ENCODE data around the gene CFAP251. TPM values are rescaled to one million over a fixed set of nuclear protein-coding genes. Genes with fewer than 3 reads are reported as not detected.

CFAP251 gene
- total RNA-seq, 2 experiments from 2014 or later: 4.1 to 4.7 TPM

GRCh38 chr12:121943926-121944325, 25.5 kb downstream of the CFAP251 start:
- no TSS peak for BruUV-seq (replicated peaks)
- Histone ChIP-seq H3K36me3 (ENCODE audit: insufficient read depth, low read length) (peaks cover 44% of the 10 kb centered on the region), H3K9me2 (ENCODE audit: insufficient read depth, low read length) (no peaks in the 10 kb centered on the region), H3K4me2 (ENCODE audit: low read length) (no peak overlapping the region), H3K79me2 (ENCODE audit: insufficient read depth, low read depth, low read length) (no peaks in the 10 kb centered on the region), H4K20me1 (ENCODE audit: insufficient read depth, low read length) (no peaks in the 10 kb centered on the region), H3K4me3 (ENCODE audit: low read depth, low read length, poor library complexity, severe bottlenecking) (no peak overlapping the region), H3K9me3 (ENCODE audit: low read length) (peaks cover 10% of the 10 kb centered on the region; the same call in 1 of the 2 replicates), H3K4me1 (ENCODE audit: insufficient read depth, low read length, poor library complexity, severe bottlenecking) (peaks cover 6% of the 10 kb centered on the region), H2AFZ (ENCODE audit: low read length) (no peak overlapping the region), H3K27ac (ENCODE audit: low read depth, low read length, poor library complexity, severe bottlenecking) (no peak overlapping the region)
- POLR2A ChIA-PET: no interaction called here
- intact Hi-C loops (cut with micrococcal nuclease; ENCODE audit: unreplicated experiment): no loop called here
- CTCF ChIA-PET (ENCODE audit: unreplicated experiment): no interaction called here
- TF ChIP-seq CTCF (conservative IDR thresholded peaks at IDR 0.05; ENCODE audit: low read length) (no peak), EZH2phosphoT487 (IDR thresholded peaks at IDR 0.05; ENCODE audit: borderline replicate concordance, low read depth, low read length) (no peak)
- no peak for DNase-seq (ENCODE audit: low spot score)

GRCh38 chr12:121946313-121947025, 28.1 kb downstream of the CFAP251 start:
- Histone ChIP-seq H3K4me1 (ENCODE audit: insufficient read depth, low read length, poor library complexity, severe bottlenecking) (no peaks in the 10 kb centered on the region), H3K27ac (ENCODE audit: low read depth, low read length, poor library complexity, severe bottlenecking) (no peak overlapping the region), H3K9me3 (ENCODE audit: low read length) (peaks cover 10% of the 10 kb centered on the region; the same call in 1 of the 2 replicates), H3K4me2 (ENCODE audit: low read length) (no peak overlapping the region), H2AFZ (ENCODE audit: low read length) (no peak overlapping the region), H4K20me1 (ENCODE audit: insufficient read depth, low read length) (no peaks in the 10 kb centered on the region), H3K4me3 (ENCODE audit: low read depth, low read length, poor library complexity, severe bottlenecking) (no peak overlapping the region), H3K36me3 (ENCODE audit: insufficient read depth, low read length) (peaks cover 36% of the 10 kb centered on the region), H3K9me2 (ENCODE audit: insufficient read depth, low read length) (no peaks in the 10 kb centered on the region), H3K79me2 (ENCODE audit: insufficient read depth, low read depth, low read length) (no peaks in the 10 kb centered on the region)
- DNase-seq (ENCODE audit: low spot score): no peak
- ChIA-PET CTCF (ENCODE audit: unreplicated experiment) (no interaction called here), POLR2A (interaction anchor here (0.5 to 1.0 kb wide), 2 partner anchors 63 to 182 kb away, joined by 3 read pairs; no protein-coding TSS in a partner anchor)
- BruUV-seq (replicated peaks): no TSS peak
- TF ChIP-seq CTCF (conservative IDR thresholded peaks at IDR 0.05; ENCODE audit: low read length) (no peak), EZH2phosphoT487 (IDR thresholded peaks at IDR 0.05; ENCODE audit: borderline replicate concordance, low read depth, low read length) (no peak)
- intact Hi-C loops (cut with micrococcal nuclease; ENCODE audit: unreplicated experiment): no loop called here

- POLR2A ChIA-PET: interaction anchor here (0.6 to 0.9 kb wide), 4 partner anchors 13 to 838 kb away, joined by 3 read pairs; no protein-coding TSS in a partner anchor
- Histone ChIP-seq H2AFZ (ENCODE audit: low read length) (no peak overlapping the region), H3K27ac (ENCODE audit: low read depth, low read length, poor library complexity, severe bottlenecking) (no peak overlapping the region), H3K36me3 (ENCODE audit: insufficient read depth, low read length) (peaks cover 32% of the 10 kb centered on the region), H4K20me1 (ENCODE audit: insufficient read depth, low read length) (no peaks in the 10 kb centered on the region), H3K4me2 (ENCODE audit: low read length) (no peak overlapping the region), H3K4me1 (ENCODE audit: insufficient read depth, low read length, poor library complexity, severe bottlenecking) (no peaks in the 10 kb centered on the region), H3K9me3 (ENCODE audit: low read length) (peaks cover 15% of the 10 kb centered on the region), H3K9me2 (ENCODE audit: insufficient read depth, low read length) (no peaks in the 10 kb centered on the region), H3K79me2 (ENCODE audit: insufficient read depth, low read depth, low read length) (no peaks in the 10 kb centered on the region), H3K4me3 (ENCODE audit: low read depth, low read length, poor library complexity, severe bottlenecking) (no peak overlapping the region)
- DNase-seq (ENCODE audit: low spot score): no peak
- BruUV-seq (replicated peaks): no TSS peak
- intact Hi-C loops (cut with micrococcal nuclease; ENCODE audit: unreplicated experiment): no loop called here
- CTCF ChIA-PET (ENCODE audit: unreplicated experiment): no interaction called here
- no peak for TF ChIP-seq CTCF (conservative IDR thresholded peaks at IDR 0.05; ENCODE audit: low read length)
Observed at GRCh38 chr12:121947981-121948380, 29.6 kb downstream of the CFAP251 start.
